GM13976 (cell line): ENCODE results near the gene THSD4.

Source experiments
- DNase-seq: peaks from one replicate; pipeline ENCODE4 v3.0.0; 2012; ENCODE audit warnings: low spot score
- CTCF ChIP-seq: IDR thresholded peaks from 2 replicates; pipeline ENCODE4 v1.5.1; 2012; ENCODE audit warnings: borderline replicate concordance, mild to moderate bottlenecking; ENCODE audit not compliant: insufficient read depth; ENCODE audit errors: extremely low read depth, missing control alignments, control extremely low read depth
- in situ Hi-C: fragments of 300-500 bp; cut with MboI; formaldehyde crosslinking; loops from one replicate; pipeline ENCODE4 v1.12.0; 2022; ENCODE audit warnings: low sequenced_read_pairs, mixed read lengths, inconsistent platforms; ENCODE audit not compliant: unreplicated experiment

Gene THSD4

GRCh38 chr15:71515375-71516186 is 400.3 kb downstream of the THSD4 start:
- in situ Hi-C loops: no loop called here
- no peak for DNase-seq
- TF ChIP-seq CTCF: no peak

- no peak for DNase-seq
- TF ChIP-seq CTCF: no peak
- in situ Hi-C loops: no loop called here
Measured at GRCh38 chr15:71517751-71518150, 402.5 kb downstream of the THSD4 start.

- DNase-seq: no peak
- TF ChIP-seq CTCF: no peak
- in situ Hi-C loops: no loop called here
Measured at GRCh38 chr15:71518661-71519060, 403.4 kb downstream of the THSD4 start.

- TF ChIP-seq CTCF: no peak
- in situ Hi-C loops: no loop called here
- no peak for DNase-seq
Measured at GRCh38 chr15:71526060-71526820, 411.0 kb downstream of the THSD4 start.

GRCh38 chr15:71529361-71529760 is 414.1 kb downstream of the THSD4 start:
- no peak for TF ChIP-seq CTCF
- no peak for DNase-seq
- in situ Hi-C loops: no loop called here

- no peak for TF ChIP-seq CTCF
- no peak for DNase-seq
- in situ Hi-C loops: no loop called here
Measured at GRCh38 chr15:71530116-71530515, 414.8 kb downstream of the THSD4 start.
